Raji (cell line): ENCODE results near the gene ALK.

Source experiments
- POLR2A ChIP-seq: IDR thresholded peaks from 2 replicates; pipeline ENCODE4 v1.6.1; 2011; ENCODE audit warnings: low read depth, low read length, control low read depth; ENCODE audit not compliant: insufficient read depth

Gene ALK

DNA sequence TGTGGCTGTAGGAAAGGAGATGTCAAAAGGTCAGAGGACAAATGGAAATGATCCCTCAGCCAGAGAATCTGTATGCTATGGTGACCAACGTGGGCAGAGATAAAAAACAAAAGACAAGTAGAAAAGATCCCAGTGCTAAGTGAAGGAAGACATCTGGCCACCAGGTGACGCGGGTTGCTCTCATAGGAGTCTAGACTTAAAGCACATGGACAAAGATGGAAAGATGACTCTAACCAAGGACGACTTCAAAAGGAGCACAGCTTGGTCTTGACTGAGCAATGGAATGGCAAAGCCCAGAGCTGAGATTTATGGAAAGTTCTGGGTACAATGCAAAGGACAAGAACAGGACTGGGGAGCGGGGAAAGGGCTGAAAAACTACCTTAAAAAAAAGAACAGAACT lies 709.4 kb downstream of the ALK start:
- no peak for TF ChIP-seq POLR2A

DNA sequence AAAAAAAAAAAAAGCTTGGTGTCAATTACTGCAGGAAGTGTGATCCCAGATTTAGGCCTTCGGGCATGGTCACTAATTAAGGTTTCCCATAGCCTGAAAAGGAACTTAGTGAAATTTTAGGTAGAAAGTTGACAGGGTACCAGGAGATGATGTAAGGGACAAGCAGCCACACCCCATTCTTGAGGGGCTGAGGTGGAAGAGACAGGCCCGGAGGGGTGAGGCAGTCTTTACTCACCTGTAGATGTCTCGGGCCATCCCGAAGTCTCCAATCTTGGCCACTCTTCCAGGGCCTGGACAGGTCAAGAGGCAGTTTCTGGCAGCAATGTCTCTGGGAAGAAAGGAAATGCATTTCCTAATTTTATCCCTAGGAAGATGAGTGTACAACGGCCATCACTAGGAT lies 711.8 kb downstream of the ALK start:
- TF ChIP-seq POLR2A, result no peak

DNA sequence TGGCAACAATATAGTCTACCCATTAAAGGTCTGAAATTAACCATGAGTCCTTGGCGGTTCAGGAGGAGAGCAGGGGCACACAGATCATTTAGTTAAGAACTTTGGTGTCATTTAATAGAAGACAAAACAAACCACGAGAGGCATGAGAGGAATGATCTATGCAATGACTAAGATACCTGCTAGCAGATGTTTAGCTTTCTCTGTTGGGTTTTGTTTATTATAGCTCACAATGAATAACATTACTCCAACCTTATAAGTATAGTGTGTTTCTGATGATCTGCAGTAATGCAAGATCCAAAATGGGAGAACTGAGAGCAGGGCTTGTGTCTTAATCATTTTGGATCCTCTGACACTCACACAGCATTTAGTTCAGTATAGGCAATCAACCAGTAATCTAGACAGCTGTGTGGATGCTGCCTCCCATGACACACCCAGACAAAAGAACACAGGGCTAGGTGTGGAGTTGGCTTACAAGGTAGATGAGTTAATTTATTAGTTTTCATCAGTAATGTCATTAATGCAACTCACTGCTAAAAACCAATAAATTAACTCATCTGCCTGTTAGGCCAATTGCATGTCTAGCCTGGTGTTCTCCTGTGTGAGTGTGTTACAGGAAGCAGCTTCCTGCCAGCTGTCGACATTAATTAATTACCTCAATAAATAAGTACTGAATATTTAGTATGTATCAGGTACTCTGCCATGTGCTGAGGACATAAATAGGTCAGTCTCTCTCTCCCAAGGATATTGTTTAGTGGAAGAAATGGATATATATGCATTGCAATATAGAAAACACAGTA lies 713.8 kb downstream of the ALK start:
- TF ChIP-seq POLR2A, result no peak

DNA sequence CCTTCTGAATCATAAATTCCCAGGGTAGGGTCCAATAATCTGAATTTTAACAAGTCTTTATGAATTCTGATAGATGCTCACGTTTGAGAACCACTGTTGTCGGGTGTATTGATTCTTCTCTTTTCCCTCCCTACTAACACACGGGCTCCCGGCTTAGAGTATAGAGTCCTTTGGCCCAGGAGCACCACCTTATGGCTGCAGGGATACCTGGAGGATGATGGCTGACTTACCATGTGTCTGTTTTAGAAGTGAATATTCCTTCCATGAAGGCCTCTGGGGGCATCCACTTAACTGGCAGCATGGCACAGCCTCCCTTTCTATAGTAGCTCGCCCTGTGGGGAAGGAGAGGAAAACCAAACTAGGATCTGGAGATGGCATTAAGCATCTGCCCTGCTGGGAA lies 714.4 kb downstream of the ALK start:
- TF ChIP-seq POLR2A, result no peak

DNA sequence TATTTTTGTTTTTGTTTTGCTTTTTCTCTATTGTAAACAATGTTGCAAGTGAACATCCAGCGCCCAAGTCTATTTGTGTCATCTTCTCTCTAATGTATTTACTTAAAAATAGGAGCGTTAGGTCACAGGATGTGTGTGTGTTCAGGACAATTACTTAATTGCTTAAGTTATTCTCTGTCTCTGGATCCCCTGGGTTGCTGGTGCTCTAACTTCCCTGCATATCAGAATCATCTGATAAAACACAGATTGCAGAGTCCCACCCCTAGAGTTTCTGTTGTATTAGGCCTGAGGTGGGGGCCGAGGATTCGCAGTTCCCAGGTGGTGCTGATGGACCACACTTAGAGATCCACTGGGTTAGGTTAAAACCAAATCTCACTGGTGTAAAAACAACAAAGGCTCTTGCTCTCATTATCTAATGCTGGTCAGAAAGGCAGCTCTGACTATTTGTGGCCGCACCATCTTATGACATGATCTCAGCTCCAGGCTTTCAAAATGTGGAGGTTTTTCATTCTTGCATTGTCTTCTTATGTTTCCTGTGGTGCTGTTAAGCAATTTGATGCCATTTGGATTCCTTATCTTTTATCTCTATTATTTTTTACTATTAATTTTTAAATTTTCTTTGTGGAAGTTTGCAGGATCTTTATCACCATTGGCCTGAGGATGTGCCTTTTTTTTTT lies 718.4 kb downstream of the ALK start:
- no peak for TF ChIP-seq POLR2A

DNA sequence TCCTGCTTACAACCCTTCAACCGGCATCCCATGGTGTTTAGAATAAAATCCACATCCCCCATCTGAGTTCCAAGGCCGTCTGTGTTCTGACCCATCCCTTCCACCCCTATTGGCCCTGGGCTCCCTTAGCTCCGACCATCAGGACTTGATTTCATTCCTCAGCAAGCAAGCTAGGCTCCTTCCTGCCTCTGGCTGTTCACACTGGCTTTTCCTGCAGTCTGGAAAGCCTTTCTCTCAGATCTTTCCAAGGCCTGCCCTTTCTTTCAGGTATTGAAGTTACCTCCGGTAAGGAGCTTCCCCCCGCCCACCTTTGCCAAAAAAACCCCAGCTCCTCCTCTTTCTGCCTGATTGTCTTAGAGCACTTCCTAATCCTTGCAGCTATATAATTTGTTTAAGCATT lies 719.4 kb downstream of the ALK start:
- no peak for TF ChIP-seq POLR2A

DNA sequence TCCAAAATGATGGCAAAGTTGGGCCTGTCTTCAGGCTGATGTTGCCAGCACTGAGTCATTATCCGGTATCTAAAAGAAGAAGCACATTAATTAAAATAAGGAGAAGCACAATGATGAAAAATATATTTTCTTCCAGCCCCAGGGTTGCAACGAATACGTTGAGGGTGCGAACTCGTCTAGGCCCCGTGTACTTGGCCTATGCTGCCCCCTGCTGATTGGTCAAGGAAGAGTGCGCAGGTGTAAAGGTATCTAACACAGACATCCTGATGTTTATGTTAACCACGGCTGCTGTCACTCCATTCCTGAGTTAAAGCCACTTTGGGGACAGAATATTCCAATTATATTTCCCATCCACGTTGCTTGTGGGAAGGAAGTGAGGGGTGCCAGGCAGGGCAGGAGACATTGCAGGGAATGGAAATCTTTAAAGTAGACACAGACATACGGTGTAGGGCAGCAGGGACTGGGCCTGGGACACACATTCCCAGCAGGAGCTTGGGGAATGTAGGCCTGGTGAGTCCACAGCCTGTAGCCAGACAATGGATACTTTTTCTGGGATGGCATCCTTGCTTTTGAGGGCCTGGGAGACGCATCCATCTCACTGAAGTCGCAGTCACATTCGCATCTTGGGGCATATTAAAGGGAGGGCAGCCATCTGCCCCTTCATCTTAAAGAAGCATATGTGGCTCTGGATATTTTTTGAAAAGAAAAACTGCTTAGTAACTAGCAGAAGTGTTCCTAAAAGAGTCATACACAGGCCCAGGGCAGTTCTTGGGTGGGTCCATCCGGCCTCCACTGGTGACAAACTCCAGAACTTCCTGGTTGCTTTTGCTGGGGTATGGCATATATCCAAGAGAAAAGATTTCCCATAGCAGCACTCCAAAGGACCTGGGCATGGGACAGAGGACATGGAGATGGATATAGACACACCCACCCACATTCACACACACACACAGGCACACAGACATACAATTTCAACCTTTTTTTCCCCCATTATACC lies 724.3 kb downstream of the ALK start:
- no peak for TF ChIP-seq POLR2A

DNA sequence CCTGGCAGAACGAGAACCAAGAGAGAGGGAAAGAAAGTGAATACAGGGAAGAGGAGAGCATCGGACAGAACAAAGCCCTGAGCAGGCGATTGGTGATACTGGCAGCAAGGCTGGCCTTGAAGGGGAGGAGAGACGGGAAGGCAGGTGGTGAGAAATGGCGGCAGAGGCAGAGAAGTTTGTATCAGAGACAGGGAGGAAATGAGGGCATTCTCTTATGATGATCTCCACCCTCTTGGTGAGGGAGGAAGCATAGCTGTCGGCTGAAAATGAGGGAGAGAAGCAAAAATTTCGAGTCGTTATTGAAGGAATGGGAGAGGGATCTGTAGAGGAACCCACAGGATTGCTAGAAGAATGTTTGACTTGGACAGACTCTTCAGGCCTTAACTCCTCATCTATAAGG lies 725.6 kb downstream of the ALK start:
- TF ChIP-seq POLR2A, result no peak

DNA sequence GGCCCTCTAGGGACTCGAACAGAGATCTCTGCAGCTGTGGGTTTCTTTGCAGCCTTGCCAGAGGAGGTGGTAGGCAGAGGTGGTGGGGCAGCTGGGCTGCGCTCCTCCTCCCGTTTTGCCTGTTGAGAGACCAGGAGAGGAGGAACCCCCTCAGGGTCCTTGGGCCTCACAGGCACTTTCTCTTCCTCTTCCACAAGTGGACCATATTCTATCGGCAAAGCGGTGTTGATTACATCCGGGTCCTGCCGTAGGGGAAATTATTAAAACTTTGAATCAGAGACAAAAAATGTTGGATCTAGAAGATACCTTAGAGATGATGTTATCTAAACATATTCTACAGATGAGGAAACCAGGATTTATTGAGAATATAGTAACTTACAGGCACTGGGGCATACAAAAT lies 727.7 kb downstream of the ALK start:
- TF ChIP-seq POLR2A, result no peak

DNA sequence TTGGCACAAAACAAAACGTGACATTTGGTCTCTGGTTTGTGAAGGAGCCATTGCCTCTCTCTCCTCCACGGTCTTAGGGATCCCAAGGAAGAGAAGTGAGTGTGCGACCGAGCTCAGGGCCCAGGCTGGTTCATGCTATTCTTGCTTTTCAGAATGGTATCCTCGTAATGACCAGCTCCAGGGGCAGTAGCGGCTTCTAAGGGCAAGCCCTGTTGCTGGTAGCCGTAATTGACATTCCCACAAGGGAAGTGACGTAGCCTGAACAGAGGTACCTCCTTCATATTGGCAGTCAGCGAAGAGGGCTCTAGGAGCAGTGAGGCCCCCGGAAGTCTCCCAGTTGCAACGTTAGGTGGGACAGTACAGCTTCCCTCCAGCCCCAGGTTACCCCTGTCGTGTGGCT lies 728.3 kb downstream of the ALK start:
- no peak for TF ChIP-seq POLR2A

DNA sequence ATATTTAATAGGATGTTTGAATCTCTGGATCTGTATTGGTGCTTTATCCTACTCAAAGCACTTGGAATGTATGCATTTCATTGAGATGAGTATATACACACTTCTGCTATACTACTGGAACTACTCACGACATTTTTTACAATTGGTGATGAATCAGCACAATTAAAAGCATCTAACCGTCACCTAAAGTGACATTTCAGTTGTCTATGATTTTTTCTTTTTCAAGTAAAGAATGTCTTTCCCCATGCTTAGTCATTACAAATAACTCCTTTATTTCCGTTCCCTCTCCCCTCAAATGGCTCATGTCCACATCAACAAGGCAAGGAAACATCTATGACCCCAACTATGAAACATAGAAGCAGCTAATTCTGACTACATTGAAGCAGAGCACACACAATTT lies 728.9 kb downstream of the ALK start:
- TF ChIP-seq POLR2A, result no peak

DNA sequence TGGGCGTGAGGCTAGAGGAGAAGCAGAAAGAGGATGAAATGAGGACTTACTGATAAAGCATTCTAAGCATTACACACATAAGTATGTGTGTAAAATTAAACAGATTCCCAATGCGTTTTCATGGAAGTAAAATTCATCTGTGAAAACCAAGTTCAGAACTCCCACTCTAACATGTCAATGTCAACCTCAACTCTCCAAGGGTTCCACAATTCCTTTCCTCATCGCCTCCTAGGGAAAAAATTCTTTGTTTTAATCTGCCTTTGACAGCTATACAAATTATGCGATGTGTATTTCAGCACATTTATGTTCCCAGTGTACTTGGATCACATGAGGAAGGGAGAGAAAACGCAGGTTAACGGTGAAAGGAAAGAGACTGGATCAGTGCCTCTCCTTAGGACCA lies 729.6 kb downstream of the ALK start:
- no peak for TF ChIP-seq POLR2A

DNA sequence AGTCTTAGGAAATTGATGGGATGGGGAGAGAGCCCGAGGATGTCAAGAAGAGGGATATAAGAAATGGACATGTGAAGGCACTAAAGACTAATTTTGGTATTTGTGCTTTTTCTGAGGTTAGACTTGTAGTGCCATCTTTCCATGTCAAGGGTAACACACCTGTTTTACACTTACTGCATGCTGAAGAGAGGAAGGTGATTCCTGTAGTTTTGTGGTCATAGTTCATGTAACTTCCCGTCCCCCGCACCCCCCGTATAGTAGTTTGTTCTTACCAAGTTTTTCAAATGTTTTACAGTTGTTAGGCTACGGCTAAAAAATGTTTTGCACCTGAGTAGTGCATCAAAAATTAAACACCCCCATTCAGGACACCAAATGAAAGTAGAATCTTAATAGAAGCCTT lies 732.3 kb downstream of the ALK start:
- no peak for TF ChIP-seq POLR2A

DNA sequence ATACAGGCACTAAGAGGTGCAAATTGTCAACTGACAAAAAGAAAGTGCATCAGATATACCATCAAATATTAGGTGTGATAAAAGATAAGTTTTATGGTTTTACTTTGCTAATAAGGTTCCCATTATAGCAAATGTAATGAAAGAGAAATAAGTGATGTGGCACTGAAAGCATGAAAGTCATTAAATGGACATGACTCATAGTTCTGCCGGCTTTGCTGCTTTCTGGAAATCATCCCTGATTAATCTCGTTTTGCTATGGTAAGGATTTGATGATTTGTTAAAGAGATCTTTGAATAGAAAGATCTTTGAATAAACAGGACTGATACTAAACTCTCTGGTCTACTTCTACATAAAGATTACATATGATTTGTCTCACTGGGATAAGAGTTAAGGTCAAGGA lies 733.5 kb downstream of the ALK start:
- TF ChIP-seq POLR2A, result no peak

DNA sequence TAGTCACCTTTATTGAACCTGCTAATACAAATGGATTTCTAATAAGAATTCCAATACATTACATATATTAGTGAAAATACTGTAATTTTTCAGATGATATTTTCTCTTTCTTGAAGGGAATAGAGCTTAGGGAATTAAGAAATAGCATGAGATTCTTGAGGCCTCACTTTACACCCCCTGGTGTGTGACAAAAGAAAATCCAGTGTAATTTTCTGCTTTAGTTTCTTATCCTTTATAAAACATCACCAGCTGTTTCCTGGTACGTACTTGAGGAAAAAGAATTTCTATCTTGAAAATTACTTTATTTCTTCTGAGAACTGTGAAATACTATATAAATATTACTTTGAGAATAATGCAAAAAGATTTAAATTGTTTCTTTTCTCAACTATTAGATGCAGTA lies 734.6 kb downstream of the ALK start:
- TF ChIP-seq POLR2A, result no peak
